ENCODE results near the gene ASTN2. TPM values are rescaled to one million over a fixed set of nuclear protein-coding genes. Genes with fewer than 3 reads are reported as not detected.

ASTN2 gene
- polyA plus RNA-seq, 2 of the 4 experiments (the other 2 are of a cell fraction), result 5.8 to 11.6 TPM

DNA sequence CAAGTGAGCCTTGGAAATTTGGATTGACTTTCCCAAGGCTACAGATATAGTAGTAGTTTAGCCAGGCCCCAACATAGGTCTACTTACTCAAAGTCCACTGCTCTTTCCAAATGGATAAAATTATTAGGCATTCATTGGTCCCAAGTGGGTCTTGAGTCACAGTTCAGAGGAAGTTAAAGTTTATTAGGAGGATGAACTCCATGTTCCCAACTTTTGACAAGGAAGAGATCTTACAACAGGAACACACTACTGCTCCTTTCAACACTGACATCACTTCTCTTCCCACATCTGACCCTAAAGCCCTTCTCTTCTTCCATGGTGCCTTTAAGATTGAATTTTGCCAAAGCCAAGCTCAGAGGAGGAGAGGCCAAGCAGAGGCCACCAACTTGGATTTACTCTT lies 962.2 kb downstream of the ASTN2 start:
- Histone ChIP-seq H3K4me2 (no peak overlapping the region), H3K9me3 (peaks cover 14% of the 10 kb centered on the region), H3K27ac (no peak overlapping the region), H3K4me1 (peaks cover 14% of the 10 kb centered on the region; the same call in 2 of the 3 replicates), H3K4me3 (no peak overlapping the region)
- no peak for FAIRE-seq
- TF ChIP-seq, protein P1, sequence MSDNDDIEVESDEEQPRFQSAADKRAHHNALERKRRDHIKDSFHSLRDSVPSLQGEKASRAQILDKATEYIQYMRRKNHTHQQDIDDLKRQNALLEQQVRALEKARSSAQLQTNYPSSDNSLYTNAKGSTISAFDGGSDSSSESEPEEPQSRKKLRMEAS (IDR thresholded peaks at IDR 0.05), result no peak
- TF ChIP-seq ZNF302 (CRISPR knock-in tag; IDR thresholded peaks at IDR 0.05) (no peak), TP53 (CRISPR knock-in tag; IDR thresholded peaks at IDR 0.05) (no peak), CBX8 (IDR thresholded peaks at IDR 0.05) (no peak), ZFP36 (IDR thresholded peaks at IDR 0.05; ENCODE audit: borderline replicate concordance, partially characterized antibody) (no peak), BHLHE40 (IDR thresholded peaks at IDR 0.05; ENCODE audit: low read depth, low read length) (no peak)
- ChIA-PET POLR2A (no interaction called here), CTCF (interaction anchor here (1.8 kb wide), 1 partner anchor 8 kb away, joined by 4 read pairs; no protein-coding TSS in a partner anchor)
- DNase-seq (ENCODE audit: low read depth in 1 of 2, low spot score in 1 of 2), result no peak
- no peak for ATAC-seq

DNA sequence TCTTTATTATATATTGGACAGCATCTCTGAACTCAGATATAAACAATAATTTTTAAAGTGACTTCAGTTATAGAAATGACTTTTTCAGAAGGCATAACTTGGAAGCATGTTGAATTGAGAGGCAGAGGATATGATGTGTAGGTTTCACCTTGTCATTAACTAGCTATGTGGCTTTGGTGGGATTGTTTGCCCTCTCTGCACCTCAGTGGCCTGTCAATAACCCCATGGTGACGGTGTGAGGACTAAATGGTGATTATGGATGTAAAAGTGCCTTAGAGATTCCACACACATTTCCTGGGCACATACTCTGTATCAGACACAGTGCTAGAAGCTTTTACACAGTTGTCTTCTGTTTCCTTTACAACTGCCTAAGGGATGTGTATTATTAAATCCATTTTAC lies 962.6 kb downstream of the ASTN2 start:
- Histone ChIP-seq H3K9me3 (peaks cover 14% of the 10 kb centered on the region), H3K4me3 (no peak overlapping the region), H3K27ac (no peak overlapping the region), H3K4me1 (peaks cover 14% of the 10 kb centered on the region; the same call in 2 of the 3 replicates), H3K4me2 (no peak overlapping the region)
- CTCF ChIA-PET, result interaction anchor here (1.8 kb wide), 1 partner anchor 8 kb away, joined by 4 read pairs; no protein-coding TSS in a partner anchor
- POLR2A ChIA-PET, result no interaction called here
- 78% methylated on average over 1 of the region's 1 CpG for WGBS (ENCODE audit: missing lambda C conversion rate)
- no peak for ATAC-seq
- no peak for DNase-seq (ENCODE audit: low read depth in 1 of 2, low spot score in 1 of 2)
- TF ChIP-seq ZNF302 (CRISPR knock-in tag; IDR thresholded peaks at IDR 0.05), result no peak
- TF ChIP-seq TFCP2L1 (CRISPR knock-in tag; IDR thresholded peaks at IDR 0.05), result no peak
- TF ChIP-seq EHMT2 (IDR thresholded peaks at IDR 0.05; ENCODE audit: low read depth), result no peak
- TF ChIP-seq, protein P2, sequence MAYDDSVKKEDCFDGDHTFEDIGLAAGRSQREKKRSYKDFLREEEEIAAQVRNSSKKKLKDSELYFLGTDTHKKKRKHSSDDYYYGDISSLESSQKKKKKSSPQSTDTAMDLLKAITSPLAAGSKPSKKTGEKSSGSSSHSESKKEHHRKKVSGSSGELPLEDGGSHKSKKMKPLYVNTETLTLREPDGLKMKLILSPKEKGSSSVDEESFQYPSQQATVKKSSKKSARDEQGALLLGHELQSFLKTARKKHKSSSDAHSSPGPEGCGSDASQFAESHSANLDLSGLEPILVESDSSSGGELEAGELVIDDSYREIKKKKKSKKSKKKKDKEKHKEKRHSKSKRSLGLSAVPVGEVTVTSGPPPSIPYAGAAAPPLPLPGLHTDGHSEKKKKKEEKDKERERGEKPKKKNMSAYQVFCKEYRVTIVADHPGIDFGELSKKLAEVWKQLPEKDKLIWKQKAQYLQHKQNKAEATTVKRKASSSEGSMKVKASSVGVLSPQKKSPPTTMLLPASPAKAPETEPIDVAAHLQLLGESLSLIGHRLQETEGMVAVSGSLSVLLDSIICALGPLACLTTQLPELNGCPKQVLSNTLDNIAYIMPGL (CRISPR knock-in tag; IDR thresholded peaks at IDR 0.05; ENCODE audit: borderline replicate concordance), result no peak
- TF ChIP-seq, protein P3, sequence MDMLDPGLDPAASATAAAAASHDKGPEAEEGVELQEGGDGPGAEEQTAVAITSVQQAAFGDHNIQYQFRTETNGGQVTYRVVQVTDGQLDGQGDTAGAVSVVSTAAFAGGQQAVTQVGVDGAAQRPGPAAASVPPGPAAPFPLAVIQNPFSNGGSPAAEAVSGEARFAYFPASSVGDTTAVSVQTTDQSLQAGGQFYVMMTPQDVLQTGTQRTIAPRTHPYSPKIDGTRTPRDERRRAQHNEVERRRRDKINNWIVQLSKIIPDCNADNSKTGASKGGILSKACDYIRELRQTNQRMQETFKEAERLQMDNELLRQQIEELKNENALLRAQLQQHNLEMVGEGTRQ (IDR thresholded peaks at IDR 0.05), result no peak
- TF ChIP-seq NFE2L2 (conservative IDR thresholded peaks at IDR 0.05; ENCODE audit: low read length), result no peak
- TF ChIP-seq ZC3H11A (IDR thresholded peaks at IDR 0.05), result no peak
- no peak for TF ChIP-seq EHF (CRISPR knock-in tag; IDR thresholded peaks at IDR 0.05)
- no peak for TF ChIP-seq CHD4 (IDR thresholded peaks at IDR 0.05; ENCODE audit: borderline replicate concordance)
- no peak for TF ChIP-seq ZSCAN20 (CRISPR knock-in tag; IDR thresholded peaks at IDR 0.05)
- no peak for TF ChIP-seq MYC (IDR thresholded peaks at IDR 0.05; ENCODE audit: borderline replicate concordance, low read length)
- FAIRE-seq, result no peak

DNA sequence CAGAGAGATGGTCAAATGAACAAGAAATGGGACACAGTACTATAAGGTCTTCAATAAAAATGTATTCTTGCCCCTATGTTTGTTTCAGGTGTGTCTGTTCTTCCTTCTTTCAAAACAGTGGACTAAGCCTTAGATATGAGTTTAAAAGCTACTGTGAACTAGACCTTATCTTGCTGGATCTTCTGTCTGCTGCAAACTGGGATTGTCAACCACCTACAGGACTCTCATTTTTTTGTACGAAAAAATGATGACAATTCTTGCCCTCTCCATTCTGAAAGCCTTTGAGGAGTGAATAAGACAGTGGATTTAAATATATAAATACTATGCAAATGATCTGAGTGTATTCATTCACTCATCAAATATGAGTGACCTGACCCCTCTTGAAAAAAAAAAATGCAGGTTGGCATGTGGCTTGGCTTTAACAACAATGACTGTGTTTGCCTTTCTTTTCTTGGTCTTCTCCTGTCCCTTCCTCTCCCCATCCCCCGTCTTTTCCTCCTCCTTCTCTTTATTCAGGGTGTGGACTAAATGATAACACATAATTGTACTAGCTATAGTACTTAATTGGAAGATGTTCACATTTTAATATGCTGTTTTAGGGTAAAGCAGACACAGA lies 963.2 kb downstream of the ASTN2 start:
- POLR2A ChIA-PET, result no interaction called here
- 84% methylated on average over 2 of the region's 2 CpGs for WGBS (ENCODE audit: missing lambda C conversion rate)
- Histone ChIP-seq H3K4me3 (no peak overlapping the region), H3K9me3 (peaks cover 9% of the 10 kb centered on the region), H3K4me2 (no peak overlapping the region), H3K4me1 (peaks cover 14% of the 10 kb centered on the region; the same call in 2 of the 3 replicates), H3K27ac (no peak overlapping the region; a peak in 1 of 6 replicates)
- CTCF ChIA-PET, result no interaction called here
- ATAC-seq, result no peak
- no peak for DNase-seq (ENCODE audit: low read depth in 1 of 2, low spot score in 1 of 2)
- TF ChIP-seq, protein P3 (IDR thresholded peaks at IDR 0.05), result no peak
- TF ChIP-seq GATA3 (IDR thresholded peaks at IDR 0.05; ENCODE audit: borderline replicate concordance) (no peak), RARB (CRISPR knock-in tag; IDR thresholded peaks at IDR 0.05) (no peak), ESRRA (IDR thresholded peaks at IDR 0.05; ENCODE audit: borderline replicate concordance, low read length) (no peak), CHD4 (IDR thresholded peaks at IDR 0.05; ENCODE audit: borderline replicate concordance) (no peak), ZC3H11A (IDR thresholded peaks at IDR 0.05) (no peak), EP300 (IDR thresholded peaks at IDR 0.05) (no peak)
- TF ChIP-seq, protein P4, sequence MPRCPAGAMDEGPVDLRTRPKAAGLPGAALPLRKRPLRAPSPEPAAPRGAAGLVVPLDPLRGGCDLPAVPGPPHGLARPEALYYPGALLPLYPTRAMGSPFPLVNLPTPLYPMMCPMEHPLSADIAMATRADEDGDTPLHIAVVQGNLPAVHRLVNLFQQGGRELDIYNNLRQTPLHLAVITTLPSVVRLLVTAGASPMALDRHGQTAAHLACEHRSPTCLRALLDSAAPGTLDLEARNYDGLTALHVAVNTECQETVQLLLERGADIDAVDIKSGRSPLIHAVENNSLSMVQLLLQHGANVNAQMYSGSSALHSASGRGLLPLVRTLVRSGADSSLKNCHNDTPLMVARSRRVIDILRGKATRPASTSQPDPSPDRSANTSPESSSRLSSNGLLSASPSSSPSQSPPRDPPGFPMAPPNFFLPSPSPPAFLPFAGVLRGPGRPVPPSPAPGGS (IDR thresholded peaks at IDR 0.05), result no peak
- TF ChIP-seq, protein P5, sequence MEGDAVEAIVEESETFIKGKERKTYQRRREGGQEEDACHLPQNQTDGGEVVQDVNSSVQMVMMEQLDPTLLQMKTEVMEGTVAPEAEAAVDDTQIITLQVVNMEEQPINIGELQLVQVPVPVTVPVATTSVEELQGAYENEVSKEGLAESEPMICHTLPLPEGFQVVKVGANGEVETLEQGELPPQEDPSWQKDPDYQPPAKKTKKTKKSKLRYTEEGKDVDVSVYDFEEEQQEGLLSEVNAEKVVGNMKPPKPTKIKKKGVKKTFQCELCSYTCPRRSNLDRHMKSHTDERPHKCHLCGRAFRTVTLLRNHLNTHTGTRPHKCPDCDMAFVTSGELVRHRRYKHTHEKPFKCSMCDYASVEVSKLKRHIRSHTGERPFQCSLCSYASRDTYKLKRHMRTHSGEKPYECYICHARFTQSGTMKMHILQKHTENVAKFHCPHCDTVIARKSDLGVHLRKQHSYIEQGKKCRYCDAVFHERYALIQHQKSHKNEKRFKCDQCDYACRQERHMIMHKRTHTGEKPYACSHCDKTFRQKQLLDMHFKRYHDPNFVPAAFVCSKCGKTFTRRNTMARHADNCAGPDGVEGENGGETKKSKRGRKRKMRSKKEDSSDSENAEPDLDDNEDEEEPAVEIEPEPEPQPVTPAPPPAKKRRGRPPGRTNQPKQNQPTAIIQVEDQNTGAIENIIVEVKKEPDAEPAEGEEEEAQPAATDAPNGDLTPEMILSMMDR (IDR thresholded peaks at IDR 0.05), result no peak
- no peak for FAIRE-seq
